Non-pigmented ciliary epithelial cell (primary cell): ENCODE measurements around the gene SVOP.
"Not testable (repeated sequence)": the region's sequence is repeated elsewhere in the genome, so short reads cannot be mapped to it uniquely, and the experiment has no call there.

Source experiments
- DNase-seq: peaks from one replicate; pipeline ENCODE4 v3.0.0-alpha.2; 2010; ENCODE audit warnings: low read depth

SVOP gene

GRCh38 chr12:108888031-108888430 is 132.8 kb downstream of the SVOP start:
- DNase-seq: no peak

- DNase-seq: no peak
These were observed 133.8 kb downstream of the SVOP start for GRCh38 chr12:108886873-108887629.

DNA sequence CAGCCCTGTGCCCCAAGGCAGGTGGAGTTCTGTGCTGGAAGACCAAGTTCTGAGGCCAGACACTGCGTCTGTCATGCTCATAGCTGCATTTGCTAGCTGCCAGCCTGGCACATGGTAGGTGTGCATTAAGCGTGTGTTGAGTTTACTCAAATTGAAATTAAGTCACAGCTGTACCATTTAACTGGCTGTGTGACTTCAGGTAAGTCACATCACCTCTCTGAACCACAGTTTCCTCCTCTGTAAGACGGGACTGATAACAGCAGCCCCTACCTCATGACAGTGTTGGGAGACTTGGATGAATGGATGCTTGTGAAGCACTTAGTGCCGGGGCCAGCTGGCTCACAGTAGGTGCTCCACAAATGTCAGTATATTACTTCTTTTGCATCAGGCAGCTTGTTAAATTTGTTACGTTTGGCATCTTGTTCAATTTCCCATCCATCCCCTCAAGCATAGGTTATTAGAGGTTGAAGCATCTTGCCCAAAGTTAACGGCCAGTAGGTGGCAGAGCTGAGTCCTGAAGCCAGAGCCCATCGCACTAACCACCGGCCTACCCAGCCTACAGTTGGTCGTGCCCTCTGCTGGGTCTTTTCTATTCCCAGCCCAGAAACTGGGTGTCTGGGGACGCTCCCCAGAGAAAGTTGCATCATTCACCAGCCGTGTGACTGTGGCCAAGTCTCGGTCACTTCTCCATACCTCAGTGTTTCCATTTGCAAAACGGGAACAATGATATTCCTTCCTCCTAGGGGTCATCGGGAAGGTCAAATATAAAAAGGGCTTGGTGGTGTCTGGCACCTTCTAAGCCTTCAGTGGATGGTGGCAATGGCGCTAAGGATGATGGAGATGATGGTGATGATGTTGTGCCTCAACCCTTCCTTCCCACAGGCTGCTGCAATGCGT is 136.5 kb downstream of the SVOP start:
- DNase-seq: no peak

GRCh38 chr12:108881953-108882352 is 138.9 kb downstream of the SVOP start:
- no peak for DNase-seq

GRCh38 chr12:108879615-108880254 is 141.1 kb downstream of the SVOP start, which contains the start of gene DAO:
Gene DAO, plus strand, starts transcription at chr12:108880092. Its CDS starts 4,915 bp downstream, at chr12:108885007.
- DNase-seq: no peak

GRCh38 chr12:108876550-108876949 is 144.3 kb downstream of the SVOP start:
- DNase-seq: no peak

- no peak for DNase-seq
These were observed 145.0 kb downstream of the SVOP start for GRCh38 chr12:108875682-108876361.

- DNase-seq: no peak
These were observed 145.6 kb downstream of the SVOP start for GRCh38 chr12:108875280-108875679.

DNA sequence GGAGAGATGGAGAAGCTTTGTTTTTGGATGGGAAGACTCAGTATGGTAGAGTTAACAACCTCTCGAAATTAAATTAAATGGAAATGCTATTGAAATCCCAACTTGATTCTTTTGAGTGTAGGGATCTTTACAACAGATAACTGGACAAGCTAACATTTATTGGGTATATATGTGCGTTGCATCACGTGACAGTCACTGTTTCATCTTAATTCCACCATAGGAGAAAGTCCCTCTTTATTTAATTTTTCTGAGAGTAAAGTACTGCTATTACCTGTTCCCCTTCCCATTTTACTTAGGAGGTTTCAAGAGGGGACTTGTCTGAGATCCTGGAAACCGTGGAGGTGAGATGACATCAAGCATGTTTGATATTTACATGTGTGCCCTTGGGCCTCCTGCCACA is 152.1 kb downstream of the SVOP start:
- DNase-seq: no peak

GRCh38 chr12:108866083-108866482 is 154.8 kb downstream of the SVOP start:
- DNase-seq: not testable (repeated sequence)

DNA sequence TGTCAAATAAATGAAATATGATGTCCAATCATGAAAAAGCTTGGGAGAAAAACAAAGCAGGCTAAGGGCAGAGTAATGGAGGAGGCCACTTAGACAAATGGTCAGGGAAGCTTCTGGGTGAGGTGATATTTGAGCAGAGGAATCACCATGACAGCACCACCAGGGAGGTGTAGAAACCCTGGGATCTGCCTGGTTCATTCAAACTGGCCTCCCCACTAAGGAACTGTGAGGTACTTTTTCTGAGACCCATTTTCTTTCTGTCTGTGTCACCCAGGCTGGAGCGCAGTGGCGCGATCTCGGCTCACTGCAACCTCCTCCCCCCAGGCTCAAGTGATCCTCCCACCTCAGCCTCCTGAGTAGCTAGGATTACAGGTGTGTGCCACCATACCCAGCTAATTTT is 155.7 kb downstream of the SVOP start:
- no peak for DNase-seq

- no peak for DNase-seq
These were observed 158.3 kb downstream of the SVOP start for GRCh38 chr12:108862588-108862959.

GRCh38 chr12:108861878-108862587 is 158.8 kb downstream of the SVOP start:
- DNase-seq: no peak

- no peak for DNase-seq
These were observed 160.4 kb downstream of the SVOP start for GRCh38 chr12:108860443-108860842.

GRCh38 chr12:108859923-108860291 is 161.0 kb downstream of the SVOP start:
- DNase-seq: no peak

DNA sequence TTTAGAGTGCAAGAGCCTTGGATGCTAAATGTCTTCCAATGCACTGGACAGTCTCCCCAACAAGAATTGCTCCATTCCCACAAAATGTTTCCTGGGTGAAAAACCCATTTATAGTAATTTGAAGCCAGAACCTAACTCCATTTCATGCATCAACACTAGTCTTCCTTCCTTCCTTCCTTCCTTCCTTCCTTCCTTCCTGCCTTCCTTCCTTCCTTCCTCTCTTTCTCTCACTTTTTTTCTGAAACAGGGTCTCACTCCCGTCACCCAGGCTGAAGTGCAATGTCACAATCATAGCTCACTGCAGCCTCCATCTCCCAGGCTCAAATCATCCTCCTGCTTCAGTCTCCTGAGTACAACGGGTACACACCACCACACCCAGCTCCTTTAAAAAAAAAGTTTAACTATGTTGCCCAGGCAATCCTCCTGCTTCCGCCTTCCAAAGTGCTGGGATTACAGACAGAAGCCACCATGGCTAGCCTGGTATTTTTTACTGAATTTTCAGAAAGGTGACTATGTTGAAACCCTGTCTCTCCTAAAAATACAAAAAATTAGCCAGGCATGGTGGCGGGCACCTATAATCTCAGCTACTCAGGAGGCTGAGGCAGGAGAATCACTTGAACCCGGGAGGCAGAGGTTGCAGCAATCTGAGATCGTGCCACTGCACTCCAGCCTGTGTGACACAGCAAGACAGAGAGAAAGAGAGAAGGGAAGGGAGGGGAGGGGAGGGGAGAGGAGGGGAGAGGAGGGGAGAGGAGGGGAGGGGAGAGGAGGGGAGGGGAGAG is 161.5 kb downstream of the SVOP start:
- DNase-seq: not testable (repeated sequence)

DNA sequence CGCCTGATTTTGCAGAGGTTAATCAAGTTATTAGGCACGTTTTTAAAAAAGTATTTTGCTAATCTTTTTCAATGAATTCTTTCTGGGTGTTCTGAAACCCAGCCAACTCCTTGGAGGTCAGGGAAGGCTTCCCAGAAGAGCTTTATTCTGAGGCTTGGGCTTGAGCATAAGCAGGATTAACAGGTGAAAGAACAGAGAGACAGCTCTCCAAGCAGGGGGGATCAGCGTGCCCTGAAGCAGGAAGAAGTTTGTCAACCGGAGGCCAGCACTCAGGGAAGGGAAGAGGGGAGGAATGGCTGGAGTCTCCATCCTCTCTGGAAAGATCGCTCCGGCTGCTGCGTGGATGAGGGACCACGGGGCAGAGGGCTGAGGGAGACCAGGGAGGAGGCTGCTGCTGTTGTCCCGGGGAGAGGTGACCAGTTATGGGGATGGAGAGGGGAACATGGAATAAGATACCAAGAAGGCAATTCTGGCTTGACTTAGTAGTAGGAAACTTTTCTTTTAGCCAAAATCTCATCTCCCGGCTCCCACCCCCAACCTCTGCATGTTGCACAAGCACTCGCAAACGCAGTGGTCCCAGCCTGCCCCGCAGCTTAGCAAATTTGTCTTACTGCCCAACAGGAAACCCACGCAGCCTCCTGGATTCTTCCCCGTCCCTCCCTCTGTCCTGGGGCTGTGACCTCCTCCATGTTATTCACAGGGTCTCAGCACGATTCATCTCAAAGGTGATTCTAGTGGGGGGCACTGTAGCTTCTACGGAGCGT is 162.4 kb downstream of the SVOP start:
- no peak for DNase-seq
